GM13976 (cell line): ENCODE data around the gene CAMLG.

ENCODE experiments used
- DNase-seq: peaks from one replicate; pipeline ENCODE4 v3.0.0; 2012; ENCODE audit warnings: low spot score
- CTCF ChIP-seq: IDR thresholded peaks from 2 replicates; pipeline ENCODE4 v1.5.1; 2012; ENCODE audit warnings: borderline replicate concordance, mild to moderate bottlenecking; ENCODE audit not compliant: insufficient read depth; ENCODE audit errors: extremely low read depth, missing control alignments, control extremely low read depth
- in situ Hi-C: fragments of 300-500 bp; cut with MboI; formaldehyde crosslinking; loops from one replicate; pipeline ENCODE4 v1.12.0; 2022; ENCODE audit warnings: low sequenced_read_pairs, mixed read lengths, inconsistent platforms; ENCODE audit not compliant: unreplicated experiment

The CAMLG gene

GRCh38 chr5:134793111-134793510, 54.8 kb downstream of the CAMLG start:
- DNase-seq, result no peak
- no peak for TF ChIP-seq CTCF
- in situ Hi-C loops, result no loop called here

- TF ChIP-seq CTCF, result no peak
- no peak for DNase-seq
- in situ Hi-C loops, result no loop called here
Measured at GRCh38 chr5:134794082-134794481, 55.7 kb downstream of the CAMLG start.

GRCh38 chr5:134794819-134795218, 56.5 kb downstream of the CAMLG start:
- in situ Hi-C loops, result no loop called here
- no peak for TF ChIP-seq CTCF
- no peak for DNase-seq

- no peak for DNase-seq
- TF ChIP-seq CTCF, result no peak
- in situ Hi-C loops, result no loop called here
Measured at GRCh38 chr5:134798468-134798867, 60.1 kb downstream of the CAMLG start.
